ENCODE data around the gene HLA-DQB1.

HLA-DQB1 gene

GRCh38 chr6:32625137-32625536, 41.3 kb downstream of the HLA-DQB1 start:
- DNase-seq (ENCODE audit: low spot score), result no peak
- in situ Hi-C loops (cut with MboI; ENCODE audit: low sequenced_read_pairs, unreplicated experiment), result no loop called here
- TF ChIP-seq, protein P1, sequence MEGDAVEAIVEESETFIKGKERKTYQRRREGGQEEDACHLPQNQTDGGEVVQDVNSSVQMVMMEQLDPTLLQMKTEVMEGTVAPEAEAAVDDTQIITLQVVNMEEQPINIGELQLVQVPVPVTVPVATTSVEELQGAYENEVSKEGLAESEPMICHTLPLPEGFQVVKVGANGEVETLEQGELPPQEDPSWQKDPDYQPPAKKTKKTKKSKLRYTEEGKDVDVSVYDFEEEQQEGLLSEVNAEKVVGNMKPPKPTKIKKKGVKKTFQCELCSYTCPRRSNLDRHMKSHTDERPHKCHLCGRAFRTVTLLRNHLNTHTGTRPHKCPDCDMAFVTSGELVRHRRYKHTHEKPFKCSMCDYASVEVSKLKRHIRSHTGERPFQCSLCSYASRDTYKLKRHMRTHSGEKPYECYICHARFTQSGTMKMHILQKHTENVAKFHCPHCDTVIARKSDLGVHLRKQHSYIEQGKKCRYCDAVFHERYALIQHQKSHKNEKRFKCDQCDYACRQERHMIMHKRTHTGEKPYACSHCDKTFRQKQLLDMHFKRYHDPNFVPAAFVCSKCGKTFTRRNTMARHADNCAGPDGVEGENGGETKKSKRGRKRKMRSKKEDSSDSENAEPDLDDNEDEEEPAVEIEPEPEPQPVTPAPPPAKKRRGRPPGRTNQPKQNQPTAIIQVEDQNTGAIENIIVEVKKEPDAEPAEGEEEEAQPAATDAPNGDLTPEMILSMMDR (IDR thresholded peaks at IDR 0.05; ENCODE audit: borderline replicate concordance, control extremely low read depth, extremely low read depth, insufficient read depth, missing control alignments), result no peak

DNA sequence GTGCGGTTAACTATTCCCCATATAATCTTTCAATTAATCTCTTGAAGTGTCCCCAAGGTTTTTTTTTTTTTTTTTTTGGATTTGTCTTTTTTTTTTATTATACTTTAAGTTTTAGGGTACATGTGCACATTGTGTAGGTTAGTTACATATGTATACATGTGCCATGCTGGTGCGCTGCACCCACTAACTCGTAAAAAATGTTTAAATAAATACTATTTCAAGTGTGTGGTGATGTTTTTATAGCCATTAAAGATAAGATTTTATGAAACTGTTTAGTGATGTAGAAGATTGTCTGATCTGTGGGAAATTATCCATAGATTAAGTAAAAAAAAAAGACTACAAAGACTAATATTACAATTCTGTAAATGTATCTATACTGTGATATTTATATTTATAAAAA, 41.9 kb downstream of the HLA-DQB1 start:
- TF ChIP-seq, protein P1 (IDR thresholded peaks at IDR 0.05; ENCODE audit: borderline replicate concordance, control extremely low read depth, extremely low read depth, insufficient read depth, missing control alignments), result no peak
- no peak for DNase-seq (ENCODE audit: low spot score)
- in situ Hi-C loops (cut with MboI; ENCODE audit: low sequenced_read_pairs, unreplicated experiment), result no loop called here

GRCh38 chr6:32623693-32624092, 42.8 kb downstream of the HLA-DQB1 start:
- in situ Hi-C loops (cut with MboI; ENCODE audit: low sequenced_read_pairs, unreplicated experiment), result no loop called here
- TF ChIP-seq, protein P1 (IDR thresholded peaks at IDR 0.05; ENCODE audit: borderline replicate concordance, control extremely low read depth, extremely low read depth, insufficient read depth, missing control alignments), result no peak
- no peak for DNase-seq (ENCODE audit: low spot score)

- in situ Hi-C loops (cut with MboI; ENCODE audit: low sequenced_read_pairs, unreplicated experiment), result no loop called here
- DNase-seq (ENCODE audit: low spot score), result peak; percentile 48
- TF ChIP-seq, protein P1 (IDR thresholded peaks at IDR 0.05; ENCODE audit: borderline replicate concordance, control extremely low read depth, extremely low read depth, insufficient read depth, missing control alignments), result peak; percentile 44
These were observed 43.7 kb downstream of the HLA-DQB1 start for GRCh38 chr6:32622545-32623401.

GRCh38 chr6:32621372-32621771, 45.1 kb downstream of the HLA-DQB1 start:
- in situ Hi-C loops (cut with MboI; ENCODE audit: low sequenced_read_pairs, unreplicated experiment), result no loop called here
- DNase-seq (ENCODE audit: low spot score), result no peak
- TF ChIP-seq, protein P1 (IDR thresholded peaks at IDR 0.05; ENCODE audit: borderline replicate concordance, control extremely low read depth, extremely low read depth, insufficient read depth, missing control alignments), result no peak

GRCh38 chr6:32617751-32618150, 48.7 kb downstream of the HLA-DQB1 start:
- TF ChIP-seq, protein P1 (IDR thresholded peaks at IDR 0.05; ENCODE audit: borderline replicate concordance, control extremely low read depth, extremely low read depth, insufficient read depth, missing control alignments), result no peak
- in situ Hi-C loops (cut with MboI; ENCODE audit: low sequenced_read_pairs, unreplicated experiment), result no loop called here
- DNase-seq (ENCODE audit: low spot score), result no peak

Data from GM13976 (cell line).